OCI-M2 (cell line): ENCODE data around the gene PPM1N.

ENCODE experiments used
- DNase-seq: peaks from one replicate; lab custom pipeline; 2025; ENCODE audit not compliant: unreplicated experiment; lab: John Stamatoyannopoulos, UW

Gene PPM1N

DNA sequence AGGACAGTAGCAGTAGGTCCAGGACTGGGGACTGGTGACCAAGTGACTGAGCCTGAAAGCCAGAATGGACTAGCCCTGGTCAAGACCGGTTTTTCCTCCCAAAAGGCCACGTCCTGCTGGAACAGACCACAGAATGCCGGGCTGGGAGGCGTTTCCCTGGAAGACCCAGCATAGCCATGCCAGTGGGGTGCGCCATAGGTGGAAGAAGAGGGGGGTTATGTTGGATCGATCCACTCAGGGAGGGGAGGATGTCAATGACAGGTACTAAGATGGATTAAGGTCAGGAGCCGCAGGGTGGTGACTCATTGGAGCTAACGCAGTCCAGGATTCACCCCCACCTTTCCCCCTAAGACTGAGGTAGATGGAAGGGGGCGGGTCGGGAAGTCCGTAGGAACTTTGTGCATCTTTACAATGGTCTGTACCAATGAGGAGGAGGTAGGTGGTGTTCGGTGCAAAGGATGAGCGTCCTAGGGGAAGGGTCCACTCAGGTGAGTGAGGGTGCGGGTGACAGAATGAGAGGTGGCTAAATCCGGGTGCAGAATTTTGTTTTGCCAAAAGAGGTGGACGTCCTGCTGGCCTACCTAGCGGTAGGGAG is 30.0 kb downstream of the PPM1N start:
- DNase-seq: no peak

DNA sequence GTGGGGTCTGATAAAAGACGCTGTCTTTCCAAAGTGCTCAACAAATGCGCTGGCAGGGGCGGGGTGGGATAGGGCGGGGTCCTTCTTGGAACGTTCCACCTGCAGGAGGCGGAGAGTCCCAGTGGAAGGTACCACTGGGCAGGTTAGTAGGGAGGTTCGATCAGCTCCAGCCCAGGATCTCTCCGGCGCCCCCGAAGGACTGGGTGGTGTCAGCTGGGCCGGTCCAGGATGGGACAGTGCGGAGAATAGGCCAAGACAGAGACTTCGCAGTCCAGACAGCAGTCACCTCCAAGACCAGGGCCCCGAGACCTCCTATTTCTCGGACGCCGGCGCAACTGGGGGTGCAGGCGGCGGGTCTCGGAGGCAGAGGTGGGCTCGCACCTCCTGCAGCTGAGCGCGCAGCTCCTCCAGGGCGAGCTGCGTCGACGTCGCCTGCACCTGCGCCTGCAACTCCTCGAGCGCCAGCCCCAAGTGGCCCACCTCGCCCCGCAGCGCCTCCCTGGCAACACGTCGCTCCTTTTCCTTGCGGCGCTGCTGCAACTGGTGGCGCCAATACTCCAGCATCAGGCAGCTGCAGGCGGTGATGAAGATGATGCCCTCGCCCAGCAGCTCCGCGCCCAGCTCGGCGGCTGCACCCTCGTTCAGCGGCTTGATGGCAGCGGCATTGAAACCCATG is 30.6 kb downstream of the PPM1N start:
- no peak for DNase-seq

DNA sequence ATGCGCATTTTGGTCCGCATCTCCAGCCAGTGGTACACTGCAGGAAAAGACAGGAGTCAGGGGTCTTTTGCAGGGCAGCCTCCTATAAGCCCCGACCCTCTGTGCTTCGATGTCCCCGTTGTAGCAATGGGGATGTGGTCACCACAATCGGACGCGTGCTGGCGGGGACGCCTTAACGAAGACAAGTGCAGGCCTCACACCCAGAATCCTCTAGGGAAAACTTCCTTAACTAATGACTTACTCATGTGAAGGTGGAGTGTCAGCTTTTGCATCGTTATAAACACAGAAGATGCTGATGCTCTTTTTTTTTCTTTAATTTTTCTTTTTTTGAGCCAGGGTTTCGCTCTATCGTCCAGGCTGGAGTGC is 31.2 kb downstream of the PPM1N start:
- DNase-seq: no peak

DNA sequence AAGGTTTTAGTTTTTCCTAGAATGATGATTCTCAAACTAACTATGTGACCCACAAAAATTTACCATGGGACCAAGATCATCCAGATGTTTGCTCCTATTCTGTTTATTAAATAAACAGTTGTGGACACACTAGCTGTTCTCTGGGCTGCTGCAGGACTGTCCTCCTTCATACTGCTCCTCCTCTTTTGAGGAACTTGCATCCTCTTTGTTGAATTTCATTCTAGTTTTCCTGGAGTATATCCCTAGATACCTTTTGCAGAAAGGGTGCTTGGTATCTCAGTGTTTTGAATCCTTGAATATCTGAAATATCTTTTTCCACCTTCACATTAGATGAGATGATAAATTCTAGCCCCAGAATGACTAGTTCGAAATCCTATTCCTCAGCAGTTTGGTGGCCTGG is 33.1 kb downstream of the PPM1N start:
- DNase-seq: no peak

DNA sequence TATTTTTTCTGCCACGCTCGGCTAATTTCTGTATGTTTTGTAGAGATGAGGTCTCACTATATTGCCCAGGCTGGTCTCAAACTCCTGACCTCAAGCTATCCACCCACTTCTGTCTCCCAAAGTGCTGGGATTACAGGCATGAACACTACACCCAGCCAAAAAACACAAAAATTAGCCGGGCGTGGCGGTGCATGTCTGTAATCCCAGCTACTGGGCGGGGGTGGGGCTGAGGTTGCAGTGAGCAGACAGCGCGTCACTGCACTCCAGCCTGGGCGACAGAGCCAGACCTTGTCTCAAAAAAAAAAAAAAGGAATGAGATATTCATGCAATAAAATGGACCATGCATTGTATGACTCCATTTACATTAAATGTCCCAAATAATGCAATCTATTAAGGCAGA is 41.2 kb downstream of the PPM1N start:
- DNase-seq: no peak

DNA sequence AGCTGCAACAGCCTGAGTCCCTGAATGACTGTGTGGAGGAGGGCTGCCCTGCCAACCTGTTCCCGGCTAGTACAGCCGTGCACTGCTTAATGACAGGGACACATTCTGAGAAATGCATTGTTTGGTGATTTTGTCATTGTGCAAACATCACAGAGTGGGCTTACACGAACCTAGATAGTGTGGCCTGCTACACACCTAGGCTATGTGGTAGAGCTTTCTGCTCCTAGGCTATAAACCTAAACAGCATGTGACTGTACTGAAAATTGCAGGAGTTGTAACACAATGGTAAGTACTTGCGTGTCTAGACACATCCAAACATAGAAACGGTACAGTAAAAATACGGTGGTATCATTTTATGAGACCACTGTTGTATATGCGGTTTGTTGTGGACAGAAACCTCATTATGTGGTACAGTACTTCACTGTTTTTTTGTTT is 44.0 kb downstream of the PPM1N start:
- no peak for DNase-seq

DNA sequence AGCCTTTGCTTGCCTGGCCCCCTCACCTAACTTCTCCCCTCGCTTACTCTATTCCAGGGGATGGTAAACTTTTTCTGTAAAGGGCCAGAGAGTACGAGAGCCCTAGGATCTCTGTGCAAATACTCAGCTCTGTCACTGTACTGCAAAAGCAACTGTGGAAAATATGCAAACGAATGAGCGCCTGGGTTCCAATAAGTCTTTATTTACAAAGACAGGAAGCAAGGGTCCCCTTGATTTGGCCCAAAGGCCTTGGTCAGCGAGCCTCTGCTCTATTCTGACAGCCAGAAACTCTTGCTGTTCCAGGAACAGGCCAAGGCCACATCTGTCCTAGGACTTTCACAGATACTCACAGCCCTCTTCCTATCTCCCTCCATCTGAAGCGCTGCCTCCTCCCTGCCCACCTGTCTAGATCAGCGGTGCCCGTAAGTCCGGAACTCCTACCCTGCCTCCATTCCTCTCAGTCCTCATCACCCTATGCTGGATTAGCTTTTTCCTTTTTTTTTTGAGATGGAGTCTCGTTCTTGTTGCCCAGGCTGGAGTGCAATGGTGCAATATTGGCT is 49.0 kb downstream of the PPM1N start:
- no peak for DNase-seq

DNA sequence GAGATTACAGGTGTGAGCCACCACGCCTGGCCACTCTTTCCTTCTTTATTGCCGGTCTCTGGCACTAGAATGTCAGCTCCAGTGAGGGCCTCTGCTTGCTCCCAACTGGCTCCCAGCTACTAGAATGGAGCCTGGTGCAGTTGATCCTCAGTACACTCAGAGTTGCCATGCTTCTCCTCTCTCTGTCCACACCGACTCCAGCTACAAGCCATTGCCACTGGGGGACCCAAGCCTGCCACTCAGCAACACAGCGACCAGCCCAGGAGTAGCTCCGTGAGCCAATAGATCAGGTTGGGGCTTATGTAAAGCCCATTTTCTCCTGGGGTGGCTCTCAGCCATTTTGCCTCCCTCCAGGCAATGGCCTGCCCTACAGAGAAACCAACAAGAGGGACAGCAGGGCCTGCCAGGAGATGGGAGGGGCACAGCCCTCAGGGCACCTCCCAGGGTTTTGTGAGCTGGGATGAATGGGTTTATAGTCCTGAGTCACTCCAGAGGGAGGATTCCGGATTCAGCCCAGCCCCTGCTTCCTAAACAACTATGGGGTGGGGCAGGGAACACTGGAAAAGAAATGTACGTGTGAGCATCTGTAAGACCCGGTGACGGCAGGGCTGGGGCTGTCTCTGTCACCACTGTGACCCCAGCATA is 49.8 kb downstream of the PPM1N start:
- no peak for DNase-seq
